ENCODE data around the gene DDX51. TPM values are rescaled to one million over a fixed set of nuclear protein-coding genes. Genes with fewer than 3 reads are reported as not detected.

The DDX51 gene
- total and polyA plus RNA-seq, 2 experiments from 2014 or later: 3.7 to 7.5 TPM

DNA sequence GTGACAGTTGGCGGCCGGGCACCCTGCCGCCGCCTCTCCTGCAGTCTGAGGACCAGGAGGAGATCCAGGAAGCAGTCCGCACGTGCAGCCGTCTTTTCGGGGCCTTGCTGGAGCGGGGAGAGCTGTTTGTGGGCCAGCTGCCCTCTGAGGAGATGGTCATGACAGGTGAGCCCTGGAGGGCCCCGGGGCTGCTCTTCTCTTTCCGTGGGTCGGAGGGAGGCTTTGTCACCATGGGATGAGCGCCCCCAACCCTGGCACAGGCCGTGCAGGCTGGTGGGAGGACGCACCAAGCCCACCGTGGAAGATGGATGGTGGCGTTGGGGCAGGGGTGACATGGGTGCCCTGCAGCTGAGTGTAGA lies 670 bp upstream of the DDX51 start:
- Histone ChIP-seq H3F3A (ENCODE audit: insufficient read depth) (no peaks in the 10 kb centered on the region), H3K4me2 (ENCODE audit: unreplicated experiment) (peak overlapping the region; percentile 74), H4K20me1 (ENCODE audit: insufficient read depth) (no peaks in the 10 kb centered on the region), H3K9me3 (ENCODE audit: low read depth) (no peaks in the 10 kb centered on the region), H3K36me3 (ENCODE audit: low read depth) (peaks cover 4% of the 10 kb centered on the region; the same call in 1 of the 2 replicates), H3K79me2 (ENCODE audit: insufficient read depth) (peaks cover 26% of the 10 kb centered on the region), H3K9me2 (ENCODE audit: insufficient read depth) (no peaks in the 10 kb centered on the region), H3K4me1 (ENCODE audit: insufficient read depth) (peaks cover 5% of the 10 kb centered on the region; the same call in 1 of the 2 replicates), H2AFZ (peak overlapping the region; percentile 77), H3K9ac (peak overlapping the region; percentile 90), H3K4me3 (peak overlapping the region; percentile 88), H3K27ac (peak overlapping the region; percentile 38; the same call in 1 of the 2 replicates), H3K27me3 (replicated peaks; ENCODE audit: insufficient read depth) (no peaks in the 10 kb centered on the region)
- WGBS, 2 experiments (ENCODE audit: low coverage in 1 of 2, low lambda C conversion rate in 2 of 2, missing lambda C conversion rate in 2 of 2): 10 to 22% methylated on average over 8 to 17 of the region's 17 CpGs
- TF ChIP-seq EZH2phosphoT487 (IDR thresholded peaks at IDR 0.05; ENCODE audit: insufficient read depth, low read depth) (no peak), EZH2 (IDR thresholded peaks at IDR 0.05; ENCODE audit: insufficient read depth, poor library complexity, severe bottlenecking) (no peak)
- in situ Hi-C loops (cut with MboI): no loop called here
- DNase-seq: peak; percentile 36

DNA sequence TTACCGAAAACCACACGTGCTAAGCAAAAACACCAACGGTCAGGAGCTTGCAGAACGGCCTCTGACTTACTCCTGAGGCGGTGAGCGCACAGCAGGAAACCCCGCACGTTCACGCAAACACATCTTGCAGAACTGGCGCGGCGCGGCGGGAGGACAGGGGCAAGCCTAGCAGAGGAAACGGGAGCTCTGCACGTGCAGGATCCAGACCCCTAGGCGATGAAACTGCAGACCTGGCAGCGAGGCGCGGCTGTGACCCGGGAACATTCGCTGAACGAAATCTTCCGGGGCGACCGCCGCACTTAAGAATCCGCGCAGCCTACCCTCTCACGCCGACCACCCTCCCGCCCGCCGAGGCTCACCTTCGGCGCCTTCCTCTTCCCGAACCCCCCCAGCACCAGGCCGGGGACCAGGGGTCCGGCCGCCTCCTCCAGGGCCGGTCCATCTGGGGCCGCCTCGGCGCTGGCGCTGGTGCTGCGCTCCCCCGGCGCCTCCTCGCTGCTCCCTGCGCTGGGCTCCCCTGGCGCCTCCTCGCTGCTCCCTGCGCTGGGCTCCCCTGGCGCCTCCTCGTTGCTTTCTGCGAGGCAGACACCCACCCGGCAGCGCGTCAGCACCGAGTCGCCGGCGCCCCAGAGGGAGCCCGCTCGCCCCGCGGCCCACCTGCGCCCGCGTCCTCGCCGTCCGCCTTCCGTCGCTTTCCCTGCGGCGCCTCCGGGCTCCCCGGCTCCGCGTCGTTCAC lies 615 bp downstream of the DDX51 start:
- in situ Hi-C loops (cut with MboI): no loop called here
- peaks cover 5% of the 10 kb centered on the region; the same call in 1 of the 2 replicates for H3K4me1 ChIP-seq (ENCODE audit: insufficient read depth)
- no peaks in the 10 kb centered on the region for H3K27me3 ChIP-seq (replicated peaks; ENCODE audit: insufficient read depth)
- no peak overlapping the region for H2AFZ ChIP-seq
- H3K27ac ChIP-seq: no peak overlapping the region
- no peaks in the 10 kb centered on the region for H4K20me1 ChIP-seq (ENCODE audit: insufficient read depth)
- peak overlapping the region; percentile 88 for H3K4me3 ChIP-seq
- H3F3A ChIP-seq (ENCODE audit: insufficient read depth): no peaks in the 10 kb centered on the region
- H3K9me2 ChIP-seq (ENCODE audit: insufficient read depth): no peaks in the 10 kb centered on the region
- H3K36me3 ChIP-seq (ENCODE audit: low read depth): peaks cover 4% of the 10 kb centered on the region; the same call in 1 of the 2 replicates
- H3K79me2 ChIP-seq (ENCODE audit: insufficient read depth): peaks cover 26% of the 10 kb centered on the region
- peak; percentile 54 for DNase-seq
- peak overlapping the region; percentile 62 for H3K4me2 ChIP-seq (ENCODE audit: unreplicated experiment)
- TF ChIP-seq EZH2phosphoT487 (IDR thresholded peaks at IDR 0.05; ENCODE audit: insufficient read depth, low read depth) (no peak), EZH2 (IDR thresholded peaks at IDR 0.05; ENCODE audit: insufficient read depth, poor library complexity, severe bottlenecking) (no peak)
- H3K9me3 ChIP-seq (ENCODE audit: low read depth): no peaks in the 10 kb centered on the region
- H3K9ac ChIP-seq: peak overlapping the region; percentile 90
- WGBS, 2 experiments (ENCODE audit: low coverage in 1 of 2, low lambda C conversion rate in 2 of 2, missing lambda C conversion rate in 2 of 2): 2% methylated on average over 57 to 61 of the region's 82 CpGs

DNA sequence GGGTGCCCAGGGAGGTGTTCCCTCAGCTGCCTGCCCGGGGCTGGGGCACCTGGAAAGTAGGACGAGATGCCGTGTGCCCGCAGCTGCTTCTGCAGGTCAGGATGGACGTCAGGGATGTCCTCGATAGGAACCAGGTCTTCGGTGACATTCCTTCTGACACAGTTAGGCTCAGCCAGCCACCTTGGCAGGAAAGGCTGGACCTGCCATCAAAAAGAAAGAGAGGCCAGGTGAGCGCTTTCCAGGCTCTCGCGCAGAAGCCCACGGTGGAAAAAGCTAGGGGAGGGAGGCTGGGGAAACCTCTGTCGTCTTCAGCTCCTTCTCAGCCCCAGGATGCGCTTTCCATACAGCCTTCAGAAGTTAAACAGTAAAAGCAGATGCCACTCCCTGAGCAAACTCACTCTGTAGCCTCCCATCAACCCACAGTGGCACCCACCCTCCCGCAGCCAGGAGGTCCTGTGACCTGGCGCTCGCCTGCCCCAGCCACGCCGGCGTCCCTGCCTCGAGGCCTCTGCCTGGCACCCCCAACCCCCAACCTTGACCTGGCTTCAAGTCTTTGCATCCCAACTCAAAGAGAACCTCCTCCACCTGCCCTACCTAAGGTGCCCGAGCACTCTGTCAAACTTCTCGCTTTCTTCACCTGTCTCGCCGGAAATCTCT lies 1.3 kb downstream of the DDX51 start:
- H3K36me3 ChIP-seq (ENCODE audit: low read depth): peaks cover 4% of the 10 kb centered on the region; the same call in 1 of the 2 replicates

DNA sequence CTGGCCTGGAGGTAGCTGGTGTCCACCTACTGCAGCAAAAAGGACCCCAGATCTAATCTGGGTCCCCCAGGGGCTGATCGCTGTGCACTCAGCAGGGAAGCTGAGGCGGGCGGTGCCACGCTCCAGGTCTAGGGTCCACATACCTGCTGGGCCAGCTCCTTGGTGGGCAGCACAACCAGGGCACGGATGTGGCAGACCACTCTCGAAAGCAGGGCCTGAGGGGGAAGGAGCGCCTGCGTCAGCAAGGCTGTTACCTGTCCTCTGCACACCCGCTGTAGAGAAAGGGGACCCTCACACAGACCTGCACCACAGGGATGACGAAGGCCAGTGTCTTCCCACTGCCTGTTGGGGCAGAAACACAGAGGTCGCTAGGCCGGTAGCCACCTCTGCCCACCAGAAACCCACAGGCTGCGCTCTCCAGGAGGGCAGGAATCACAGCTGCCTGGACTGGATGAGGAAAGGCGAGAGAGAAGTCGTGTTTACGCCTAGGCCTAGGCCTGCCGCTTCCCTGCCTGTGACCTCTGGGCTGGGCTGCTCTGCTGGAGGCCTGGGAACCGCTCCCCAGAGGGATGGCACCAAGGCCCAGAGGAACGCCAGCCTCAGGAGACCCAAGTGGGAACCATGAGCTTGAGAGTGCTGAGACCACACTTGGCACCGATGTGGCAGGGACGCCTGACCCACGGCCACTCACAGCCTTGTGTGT lies 2.0 kb downstream of the DDX51 start:
- H4K20me1 ChIP-seq (ENCODE audit: insufficient read depth): no peaks in the 10 kb centered on the region
- H3K27ac ChIP-seq: no peak overlapping the region
- H3F3A ChIP-seq (ENCODE audit: insufficient read depth): peaks cover 11% of the 10 kb centered on the region; the same call in 1 of the 2 replicates
- H3K9ac ChIP-seq: no peak overlapping the region
- WGBS, 2 experiments (ENCODE audit: low coverage in 1 of 2, low lambda C conversion rate in 2 of 2, missing lambda C conversion rate in 2 of 2): 97 to 98% methylated on average over 22 of the region's 22 CpGs
- H3K36me3 ChIP-seq (ENCODE audit: low read depth): peaks cover 4% of the 10 kb centered on the region; the same call in 1 of the 2 replicates
- peaks cover 5% of the 10 kb centered on the region; the same call in 1 of the 2 replicates for H3K4me1 ChIP-seq (ENCODE audit: insufficient read depth)
- H3K9me3 ChIP-seq (ENCODE audit: low read depth): no peaks in the 10 kb centered on the region
- no peak for DNase-seq
- H3K9me2 ChIP-seq (ENCODE audit: insufficient read depth): no peaks in the 10 kb centered on the region
- H3K79me2 ChIP-seq (ENCODE audit: insufficient read depth): peaks cover 26% of the 10 kb centered on the region
- H3K4me2 ChIP-seq (ENCODE audit: unreplicated experiment): no peak overlapping the region
- no peaks in the 10 kb centered on the region for H3K27me3 ChIP-seq (replicated peaks; ENCODE audit: insufficient read depth)
- H3K4me3 ChIP-seq: no peak overlapping the region
- TF ChIP-seq EZH2phosphoT487 (IDR thresholded peaks at IDR 0.05; ENCODE audit: insufficient read depth, low read depth) (no peak), EZH2 (IDR thresholded peaks at IDR 0.05; ENCODE audit: insufficient read depth, poor library complexity, severe bottlenecking) (no peak)
- H2AFZ ChIP-seq: no peak overlapping the region
- in situ Hi-C loops (cut with MboI): no loop called here

More for the DNA sequence above, 1.3 kb downstream of the DDX51 start:
- Histone ChIP-seq H3K4me1 (ENCODE audit: insufficient read depth) (peaks cover 5% of the 10 kb centered on the region; the same call in 1 of the 2 replicates), H3K79me2 (ENCODE audit: insufficient read depth) (peaks cover 26% of the 10 kb centered on the region), H2AFZ (no peak overlapping the region), H3F3A (ENCODE audit: insufficient read depth) (0 out of 2 replicates have a peak, but pooled peaks cover 4% of the 10 kb centered on the region), H3K27ac (no peak overlapping the region), H3K4me3 (peak overlapping the region; percentile 88), H3K9ac (peak overlapping the region; percentile 90), H4K20me1 (ENCODE audit: insufficient read depth) (no peaks in the 10 kb centered on the region), H3K27me3 (replicated peaks; ENCODE audit: insufficient read depth) (no peaks in the 10 kb centered on the region), H3K9me2 (ENCODE audit: insufficient read depth) (no peaks in the 10 kb centered on the region), H3K9me3 (ENCODE audit: low read depth) (no peaks in the 10 kb centered on the region), H3K4me2 (ENCODE audit: unreplicated experiment) (peak overlapping the region; percentile 62)
- DNase-seq: no peak
- TF ChIP-seq EZH2phosphoT487 (IDR thresholded peaks at IDR 0.05; ENCODE audit: insufficient read depth, low read depth) (no peak), EZH2 (IDR thresholded peaks at IDR 0.05; ENCODE audit: insufficient read depth, poor library complexity, severe bottlenecking) (no peak)
- in situ Hi-C loops (cut with MboI): no loop called here
- WGBS, 2 experiments (ENCODE audit: low coverage in 1 of 2, low lambda C conversion rate in 2 of 2, missing lambda C conversion rate in 2 of 2): 79 to 85% methylated on average over 19 to 24 of the region's 24 CpGs
